ENCODE results near the gene DNAJC24. TPM values are rescaled to one million over a fixed set of nuclear protein-coding genes. Genes with fewer than 3 reads are reported as not detected.

The DNAJC24 gene
- total RNA-seq, 4 donors from 2014 or later, result 7.8 to 26.9 (median 16.3) TPM

DNA sequence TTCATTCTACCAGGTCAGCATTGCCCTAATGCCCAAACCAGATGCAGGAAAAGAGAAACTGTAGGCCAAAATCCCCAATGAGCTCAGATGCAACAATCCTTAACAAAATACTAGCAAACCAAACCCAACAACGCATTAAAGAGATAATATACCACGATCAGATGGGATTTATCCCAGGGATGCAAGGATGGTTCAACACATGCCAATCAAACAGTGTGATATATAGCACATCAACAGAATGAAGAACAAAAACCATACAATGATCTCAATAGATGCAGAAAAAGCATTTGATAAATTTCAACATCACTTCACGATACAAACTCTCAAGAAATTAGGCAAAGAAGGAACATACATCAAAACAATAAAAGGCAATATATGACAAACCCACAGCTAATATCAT lies 94.8 kb downstream of the DNAJC24 start:
- DNase-seq (ENCODE audit: low spot score in 2 of 2), result no peak
- TF ChIP-seq EP300 (IDR thresholded peaks at IDR 0.05) (no peak), POLR2AphosphoS5 (IDR thresholded peaks at IDR 0.05) (no peak), POLR2A (IDR thresholded peaks at IDR 0.05) (no peak)
- TF ChIP-seq, protein P1, sequence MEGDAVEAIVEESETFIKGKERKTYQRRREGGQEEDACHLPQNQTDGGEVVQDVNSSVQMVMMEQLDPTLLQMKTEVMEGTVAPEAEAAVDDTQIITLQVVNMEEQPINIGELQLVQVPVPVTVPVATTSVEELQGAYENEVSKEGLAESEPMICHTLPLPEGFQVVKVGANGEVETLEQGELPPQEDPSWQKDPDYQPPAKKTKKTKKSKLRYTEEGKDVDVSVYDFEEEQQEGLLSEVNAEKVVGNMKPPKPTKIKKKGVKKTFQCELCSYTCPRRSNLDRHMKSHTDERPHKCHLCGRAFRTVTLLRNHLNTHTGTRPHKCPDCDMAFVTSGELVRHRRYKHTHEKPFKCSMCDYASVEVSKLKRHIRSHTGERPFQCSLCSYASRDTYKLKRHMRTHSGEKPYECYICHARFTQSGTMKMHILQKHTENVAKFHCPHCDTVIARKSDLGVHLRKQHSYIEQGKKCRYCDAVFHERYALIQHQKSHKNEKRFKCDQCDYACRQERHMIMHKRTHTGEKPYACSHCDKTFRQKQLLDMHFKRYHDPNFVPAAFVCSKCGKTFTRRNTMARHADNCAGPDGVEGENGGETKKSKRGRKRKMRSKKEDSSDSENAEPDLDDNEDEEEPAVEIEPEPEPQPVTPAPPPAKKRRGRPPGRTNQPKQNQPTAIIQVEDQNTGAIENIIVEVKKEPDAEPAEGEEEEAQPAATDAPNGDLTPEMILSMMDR (IDR thresholded peaks at IDR 0.05), result no peak
- 88% methylated on average over 3 of the region's 3 CpGs for WGBS
- no peaks in the 10 kb centered on the region for H3K4me1 ChIP-seq
- peaks cover 5% of the 10 kb centered on the region for H3K36me3 ChIP-seq
- no peak overlapping the region for H3K4me3 ChIP-seq
- H3K27ac ChIP-seq, result no peak overlapping the region
- peaks cover 14% of the 10 kb centered on the region for H3K9me3 ChIP-seq
- H3K27me3 ChIP-seq, result no peaks in the 10 kb centered on the region

DNA sequence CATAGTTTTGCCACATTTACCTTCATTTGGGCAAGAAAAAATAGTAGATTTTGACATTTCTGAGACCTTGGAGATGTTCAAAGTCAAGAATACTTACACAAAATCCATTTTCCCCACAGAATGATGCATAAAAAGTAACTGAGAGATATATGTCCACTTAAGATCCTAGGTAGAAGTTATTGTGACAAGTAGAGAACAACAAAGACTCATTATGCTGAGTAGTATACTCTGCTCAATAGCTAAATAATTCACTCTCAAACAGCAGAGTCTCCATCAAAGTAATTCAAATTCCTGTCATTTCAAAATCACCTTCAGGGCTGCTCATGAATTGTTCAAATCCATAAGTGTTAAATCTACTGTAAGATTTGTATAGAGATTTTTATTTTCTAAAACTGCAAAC lies 104.4 kb downstream of the DNAJC24 start:
- no peak for TF ChIP-seq POLR2A (IDR thresholded peaks at IDR 0.05)
- TF ChIP-seq EP300 (IDR thresholded peaks at IDR 0.05), result no peak
- H3K9me3 ChIP-seq, result no peaks in the 10 kb centered on the region
- no peak overlapping the region for H3K27ac ChIP-seq
- no peaks in the 10 kb centered on the region for H3K4me1 ChIP-seq
- no peaks in the 10 kb centered on the region for H3K27me3 ChIP-seq
- H3K36me3 ChIP-seq, result no peaks in the 10 kb centered on the region
- DNase-seq (ENCODE audit: low spot score in 2 of 2), result no peak
- no peak overlapping the region for H3K4me3 ChIP-seq

DNA sequence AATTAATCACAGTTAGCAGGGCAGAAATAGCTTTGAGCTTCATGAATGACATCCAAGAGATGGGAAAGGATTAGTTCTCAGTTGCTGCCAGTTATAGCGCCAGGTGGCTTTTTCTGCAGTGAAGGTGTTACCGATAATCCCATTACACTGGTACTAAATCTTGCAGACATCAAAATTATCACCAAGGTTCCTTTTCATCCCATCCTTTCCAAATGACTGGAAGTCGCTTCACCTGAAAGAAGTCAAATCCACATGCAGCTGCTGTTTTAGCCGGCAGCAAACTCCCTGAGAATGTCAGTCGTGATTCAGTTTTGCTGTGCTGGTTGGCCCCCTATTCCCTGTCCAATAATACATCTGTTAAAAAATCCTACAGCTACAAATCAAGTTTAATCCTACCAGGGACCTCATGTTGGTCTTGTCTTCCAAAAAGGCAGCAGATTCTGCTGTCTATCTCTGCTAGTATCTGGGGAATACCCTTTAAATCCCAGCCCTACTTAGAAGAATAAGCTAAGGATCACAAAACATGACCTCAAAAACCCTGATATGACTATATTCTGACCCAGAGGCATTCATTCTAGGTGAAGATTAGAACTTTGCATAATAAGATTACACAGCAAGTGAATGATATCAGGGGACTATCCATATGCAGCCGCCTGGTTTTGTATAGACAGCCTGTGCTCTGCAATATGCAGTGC lies 108.0 kb downstream of the DNAJC24 start:
- Histone ChIP-seq H3K36me3 (no peaks in the 10 kb centered on the region), H3K4me3 (no peak overlapping the region), H3K27ac (no peak overlapping the region), H3K27me3 (no peaks in the 10 kb centered on the region), H3K9me3 (no peaks in the 10 kb centered on the region), H3K4me1 (no peaks in the 10 kb centered on the region)
- no peak for DNase-seq (ENCODE audit: low spot score in 2 of 2)
- TF ChIP-seq EP300 (IDR thresholded peaks at IDR 0.05), result no peak
- TF ChIP-seq POLR2A (IDR thresholded peaks at IDR 0.05), result no peak
- no peak for TF ChIP-seq POLR2AphosphoS5 (IDR thresholded peaks at IDR 0.05)
- TF ChIP-seq, protein P1 (IDR thresholded peaks at IDR 0.05), result no peak
- 81% methylated on average over 6 of the region's 6 CpGs for WGBS

DNA sequence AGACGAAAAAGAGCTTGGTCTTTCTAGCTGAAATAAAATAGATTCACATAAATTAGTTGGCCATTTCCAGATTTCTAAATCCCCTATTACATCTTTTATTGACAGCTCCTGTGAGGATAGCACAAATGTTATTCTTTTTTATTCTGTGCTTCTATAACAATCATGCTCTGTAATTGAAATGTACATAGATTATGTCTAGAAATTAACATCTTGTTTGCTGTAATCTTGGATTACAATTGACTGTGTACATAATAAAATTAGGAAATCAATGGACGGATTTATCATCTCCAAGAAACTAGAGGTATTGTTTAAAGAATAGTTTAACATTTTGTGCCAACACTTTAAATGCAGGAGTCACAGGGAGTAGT lies 108.5 kb downstream of the DNAJC24 start:
- TF ChIP-seq, protein P1 (IDR thresholded peaks at IDR 0.05), result no peak
- TF ChIP-seq POLR2A (IDR thresholded peaks at IDR 0.05) (no peak), EP300 (IDR thresholded peaks at IDR 0.05) (no peak), POLR2AphosphoS5 (IDR thresholded peaks at IDR 0.05) (no peak)
- DNase-seq (ENCODE audit: low spot score in 2 of 2), result no peak

DNA sequence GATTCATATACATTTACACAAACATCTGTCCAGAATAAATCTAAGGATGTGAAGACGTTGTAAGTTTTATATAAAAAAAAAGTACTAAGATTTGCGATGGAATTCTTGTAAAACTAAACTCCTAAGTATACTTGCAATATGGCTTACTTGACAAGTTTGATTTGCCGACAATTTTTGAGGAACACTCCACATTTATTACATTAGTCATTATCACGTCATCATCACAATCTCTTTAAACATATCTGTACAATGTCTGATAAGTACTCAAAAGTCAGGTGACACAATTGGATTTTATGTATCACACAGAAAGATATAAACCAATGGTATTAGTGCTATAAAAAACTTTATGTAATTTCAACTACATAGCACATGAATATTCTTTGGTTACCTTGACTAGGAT lies 109.4 kb downstream of the DNAJC24 start:
- Histone ChIP-seq H3K4me3 (no peak overlapping the region), H3K36me3 (no peaks in the 10 kb centered on the region), H3K9me3 (no peaks in the 10 kb centered on the region), H3K4me1 (no peaks in the 10 kb centered on the region), H3K27me3 (no peaks in the 10 kb centered on the region), H3K27ac (no peak overlapping the region)
- DNase-seq (ENCODE audit: low spot score in 2 of 2), result no peak
- 95% methylated on average over 4 of the region's 4 CpGs for WGBS
- TF ChIP-seq POLR2A (IDR thresholded peaks at IDR 0.05), result no peak
- TF ChIP-seq, protein P1 (IDR thresholded peaks at IDR 0.05), result no peak
- TF ChIP-seq POLR2AphosphoS5 (IDR thresholded peaks at IDR 0.05), result no peak
- TF ChIP-seq EP300 (IDR thresholded peaks at IDR 0.05), result no peak

More for the DNA sequence above, 108.5 kb downstream of the DNAJC24 start:
- Histone ChIP-seq H3K4me1 (no peaks in the 10 kb centered on the region), H3K27ac (no peak overlapping the region), H3K4me3 (no peak overlapping the region), H3K36me3 (no peaks in the 10 kb centered on the region), H3K9me3 (no peaks in the 10 kb centered on the region), H3K27me3 (no peaks in the 10 kb centered on the region)
- WGBS, result 87% methylated on average over 2 of the region's 2 CpGs

DNA sequence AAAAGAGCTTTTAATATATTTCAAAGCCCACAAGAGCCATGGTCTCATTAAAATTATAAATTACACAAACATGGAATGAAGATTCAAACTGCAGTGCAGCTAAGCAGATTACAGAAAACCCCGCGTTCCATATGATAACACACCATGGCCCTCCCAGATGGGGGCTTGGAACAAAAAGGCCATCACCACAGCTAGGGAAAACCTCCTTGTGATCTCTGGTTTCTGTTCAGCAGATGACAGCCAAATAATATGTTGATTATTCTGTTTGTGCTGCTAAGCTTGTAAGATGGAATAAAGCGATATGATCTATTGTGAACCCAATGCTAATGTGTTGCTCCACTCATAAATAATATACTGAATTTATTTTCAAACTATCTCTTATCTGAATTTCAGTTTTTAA lies 111.3 kb downstream of the DNAJC24 start:
- no peak overlapping the region for H3K4me3 ChIP-seq
- H3K27me3 ChIP-seq, result no peaks in the 10 kb centered on the region
- no peaks in the 10 kb centered on the region for H3K36me3 ChIP-seq
- TF ChIP-seq POLR2AphosphoS5 (IDR thresholded peaks at IDR 0.05) (no peak), POLR2A (IDR thresholded peaks at IDR 0.05) (no peak), EP300 (IDR thresholded peaks at IDR 0.05) (no peak)
- TF ChIP-seq, protein P1 (IDR thresholded peaks at IDR 0.05), result no peak
- 76% methylated on average over 3 of the region's 3 CpGs for WGBS
- no peaks in the 10 kb centered on the region for H3K9me3 ChIP-seq
- H3K27ac ChIP-seq, result no peak overlapping the region
- DNase-seq (ENCODE audit: low spot score in 2 of 2), result no peak
- H3K4me1 ChIP-seq, result no peaks in the 10 kb centered on the region
